ENCODE results near the gene UBL7. TPM values are rescaled to one million over a fixed set of nuclear protein-coding genes. Genes with fewer than 3 reads are reported as not detected.

The UBL7 gene
- total RNA-seq, 4 donors from 2014 or later, result 4.0 to 157 (median 42.3) TPM

GRCh38 chr15:74399511-74400312, 61.2 kb downstream of the UBL7 start:
- no peaks in the 10 kb centered on the region for H3K36me3 ChIP-seq
- TF ChIP-seq POLR2A (IDR thresholded peaks at IDR 0.05) (no peak), CTCF (IDR thresholded peaks at IDR 0.05) (no peak), POLR2AphosphoS5 (IDR thresholded peaks at IDR 0.05) (no peak), EP300 (IDR thresholded peaks at IDR 0.05; ENCODE audit: low read depth) (no peak)
- intact Hi-C loops (cut with DNase I; ENCODE audit: low total_unique reads), result no loop called here
- peaks cover 17% of the 10 kb centered on the region for H3K27me3 ChIP-seq
- DNase-seq, result peak; percentile 22
- 43% methylated on average over 5 of the region's 5 CpGs; no CpG with 5 or more reads in 1 of the 2 donors for WGBS, 2 donors (ENCODE audit: low coverage in 1 of 2)
- no peaks in the 10 kb centered on the region for H3K9me3 ChIP-seq
- H3K27ac ChIP-seq, result no peak overlapping the region
- H3K4me3 ChIP-seq, result no peak overlapping the region
- peaks cover 0 to 13% (median 0%) of the 10 kb centered on the region in 4 donors for H3K4me1 ChIP-seq
- in situ Hi-C loops (cut with MboI; ENCODE audit: low pct_ligation_motif_present in 1 of 4, low pct_unique_long_range_greater_than_20kb in 1 of 4, low sequenced_read_pairs in 3 of 4), result loop anchor here in 2 of 4 donors (25.0 kb wide), 1 partner anchor 363 kb away; no protein-coding TSS in a partner anchor

GRCh38 chr15:74399100-74399499, 61.9 kb downstream of the UBL7 start:
- TF ChIP-seq EP300 (IDR thresholded peaks at IDR 0.05; ENCODE audit: low read depth) (no peak), POLR2AphosphoS5 (IDR thresholded peaks at IDR 0.05) (no peak), POLR2A (IDR thresholded peaks at IDR 0.05) (no peak), CTCF (IDR thresholded peaks at IDR 0.05) (no peak)
- H3K9me3 ChIP-seq, result no peaks in the 10 kb centered on the region
- 78% methylated on average over 3 of the region's 3 CpGs for WGBS, 2 donors (ENCODE audit: low coverage in 1 of 2)
- peaks cover 17% of the 10 kb centered on the region for H3K27me3 ChIP-seq
- in situ Hi-C loops (cut with MboI; ENCODE audit: low pct_ligation_motif_present in 1 of 4, low pct_unique_long_range_greater_than_20kb in 1 of 4, low sequenced_read_pairs in 3 of 4) (loop anchor here in 2 of 4 donors (25.0 kb wide), 1 partner anchor 363 kb away; no protein-coding TSS in a partner anchor), intact Hi-C loops (cut with DNase I; ENCODE audit: low total_unique reads) (no loop called here)
- DNase-seq, result no peak
- no peak overlapping the region for H3K4me3 ChIP-seq
- H3K4me1 ChIP-seq, result peaks cover 0 to 13% (median 0%) of the 10 kb centered on the region in 4 donors
- H3K36me3 ChIP-seq, result no peaks in the 10 kb centered on the region
- H3K27ac ChIP-seq, result no peak overlapping the region

GRCh38 chr15:74398183-74398582, 62.8 kb downstream of the UBL7 start:
- in situ Hi-C loops (cut with MboI; ENCODE audit: low pct_ligation_motif_present in 1 of 4, low pct_unique_long_range_greater_than_20kb in 1 of 4, low sequenced_read_pairs in 3 of 4) (loop anchor here in 2 of 4 donors (25.0 kb wide), 1 partner anchor 364 kb away; no protein-coding TSS in a partner anchor), intact Hi-C loops (cut with DNase I; ENCODE audit: low total_unique reads) (no loop called here)
- TF ChIP-seq POLR2AphosphoS5 (IDR thresholded peaks at IDR 0.05) (no peak), CTCF (IDR thresholded peaks at IDR 0.05) (no peak), POLR2A (IDR thresholded peaks at IDR 0.05) (no peak), EP300 (IDR thresholded peaks at IDR 0.05; ENCODE audit: low read depth) (no peak)
- H3K27me3 ChIP-seq, result peaks cover 17% of the 10 kb centered on the region
- H3K9me3 ChIP-seq, result no peaks in the 10 kb centered on the region
- H3K4me3 ChIP-seq, result no peak overlapping the region
- H3K27ac ChIP-seq, result no peak overlapping the region
- 80 to 85% methylated on average over 1 to 5 of the region's 5 CpGs for WGBS, 2 donors (ENCODE audit: low coverage in 1 of 2)
- peaks cover 0 to 13% (median 0%) of the 10 kb centered on the region in 4 donors for H3K4me1 ChIP-seq
- no peak for DNase-seq
- H3K36me3 ChIP-seq, result no peaks in the 10 kb centered on the region

GRCh38 chr15:74397239-74398068, 63.5 kb downstream of the UBL7 start:
- H3K4me3 ChIP-seq, result no peak overlapping the region
- DNase-seq, result peak; percentile 27
- no peaks in the 10 kb centered on the region for H3K9me3 ChIP-seq
- WGBS, 2 donors (ENCODE audit: low coverage in 1 of 2), result 90% methylated on average over 6 of the region's 6 CpGs; no CpG with 5 or more reads in 1 of the 2 donors
- H3K36me3 ChIP-seq, result no peaks in the 10 kb centered on the region
- H3K4me1 ChIP-seq, result peaks cover 0 to 9% (median 0%) of the 10 kb centered on the region in 4 donors
- in situ Hi-C loops (cut with MboI; ENCODE audit: low pct_ligation_motif_present in 1 of 4, low pct_unique_long_range_greater_than_20kb in 1 of 4, low sequenced_read_pairs in 3 of 4) (loop anchor here in 2 of 4 donors (25.0 kb wide), 1 partner anchor 365 kb away; no protein-coding TSS in a partner anchor), intact Hi-C loops (cut with DNase I; ENCODE audit: low total_unique reads) (no loop called here)
- TF ChIP-seq CTCF (IDR thresholded peaks at IDR 0.05), result no peak
- peaks cover 17% of the 10 kb centered on the region for H3K27me3 ChIP-seq
- H3K27ac ChIP-seq, result no peak overlapping the region
